HG03159 (cell line): Measurements from ENCODE around the gene TIMM10.

Experiments
- ATAC-seq: cut with Tn5 transposase; IDR thresholded peaks from one replicate; pipeline ENCODE4 v1.9.1; 2021; ENCODE audit warnings: mild to moderate bottlenecking, moderate library complexity; ENCODE audit not compliant: unreplicated experiment

Gene TIMM10, protein sequence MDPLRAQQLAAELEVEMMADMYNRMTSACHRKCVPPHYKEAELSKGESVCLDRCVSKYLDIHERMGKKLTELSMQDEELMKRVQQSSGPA

DNA sequence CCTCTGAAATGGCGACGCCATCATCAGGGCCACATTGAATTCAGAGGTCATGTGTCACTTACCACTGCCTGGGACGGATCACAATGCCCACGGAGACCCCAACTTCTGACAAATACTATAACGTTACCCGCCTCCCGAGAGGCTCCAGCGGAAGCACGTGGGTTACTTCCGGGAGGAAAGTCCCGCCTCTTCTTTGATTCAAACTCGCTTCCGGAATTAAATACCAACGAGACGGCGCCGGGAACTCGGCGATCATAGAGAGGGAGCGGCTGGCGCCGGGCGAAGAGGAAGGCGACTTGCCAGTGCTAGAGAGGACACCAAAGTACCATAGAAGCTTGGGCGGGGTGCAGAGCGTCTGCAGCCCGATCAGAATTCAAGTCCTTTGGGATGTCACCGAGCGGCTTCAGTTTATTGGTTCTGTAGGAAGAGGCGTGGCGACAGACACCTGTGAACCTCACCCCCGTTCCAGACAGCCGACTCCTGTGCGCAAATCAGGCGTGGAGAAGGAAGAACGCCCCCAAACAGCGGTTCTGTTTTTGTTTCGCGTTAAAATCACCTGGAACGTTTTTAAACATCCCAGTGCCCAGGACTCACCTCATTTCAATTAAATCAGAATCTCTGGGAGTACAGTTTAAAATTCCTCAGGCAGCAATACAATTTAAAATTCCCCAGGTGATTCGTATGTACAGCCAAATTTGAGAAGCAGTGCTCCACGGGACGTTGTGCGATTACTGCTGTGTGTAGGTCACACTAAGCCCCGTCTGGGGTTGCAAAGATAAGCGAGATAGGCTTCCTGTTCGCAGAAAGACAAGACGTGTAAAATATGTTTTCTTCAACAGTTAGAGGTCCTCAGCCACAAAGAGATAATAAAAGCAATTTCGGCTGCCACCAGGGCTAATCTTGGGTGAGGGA is at the start of gene TIMM10:
TSS of gene TIMM10 (minus strand) at position 159 of the 912 bp plus-strand sequence. CDS start 565 bp downstream, outside the sequence.
- peak; percentile 96 for ATAC-seq

DNA sequence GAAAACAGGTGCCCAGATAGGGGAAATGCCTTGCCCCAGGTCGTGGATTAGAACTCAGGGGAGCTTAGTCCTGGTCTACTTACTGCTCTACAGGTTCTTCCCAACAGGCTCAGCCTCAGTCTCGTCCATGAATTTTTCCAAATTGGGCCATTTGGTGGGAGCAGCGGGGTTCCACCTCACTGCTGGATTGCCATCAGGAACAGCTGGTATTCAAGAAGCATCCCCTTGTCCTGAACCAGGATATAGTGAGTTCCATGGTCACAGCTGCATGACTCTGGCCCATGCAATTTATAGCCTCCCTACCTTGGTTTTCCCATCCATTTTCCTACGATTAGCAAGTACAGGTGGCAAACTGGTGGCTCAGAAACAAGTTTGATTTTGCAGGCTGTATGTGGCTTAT is 43.5 kb upstream of the TIMM10 start:
- ATAC-seq, result no peak

DNA sequence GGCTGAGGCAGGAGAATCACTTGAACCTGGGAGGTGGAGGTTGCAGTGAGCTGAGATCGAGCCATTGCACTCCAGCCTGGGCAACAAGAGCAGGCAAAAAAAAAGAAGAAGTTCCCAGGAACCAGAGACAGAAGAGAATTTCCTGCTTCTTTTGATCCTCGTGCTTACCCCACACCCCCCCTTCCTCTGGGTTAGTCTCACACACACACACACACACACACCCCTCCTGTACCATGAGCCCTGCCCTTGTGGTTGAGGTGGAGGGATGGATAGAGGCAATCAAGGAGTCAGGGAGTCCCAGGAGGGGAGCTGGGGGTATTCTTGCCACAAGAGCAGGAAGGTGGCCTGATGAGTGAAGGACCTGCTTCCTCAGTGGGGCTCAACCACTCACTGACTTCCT is 41.1 kb upstream of the TIMM10 start:
- no peak for ATAC-seq

- peak; percentile 2 for ATAC-seq
Measured at GRCh38 chr11:57568330-57568766, 37.8 kb upstream of the TIMM10 start.

DNA sequence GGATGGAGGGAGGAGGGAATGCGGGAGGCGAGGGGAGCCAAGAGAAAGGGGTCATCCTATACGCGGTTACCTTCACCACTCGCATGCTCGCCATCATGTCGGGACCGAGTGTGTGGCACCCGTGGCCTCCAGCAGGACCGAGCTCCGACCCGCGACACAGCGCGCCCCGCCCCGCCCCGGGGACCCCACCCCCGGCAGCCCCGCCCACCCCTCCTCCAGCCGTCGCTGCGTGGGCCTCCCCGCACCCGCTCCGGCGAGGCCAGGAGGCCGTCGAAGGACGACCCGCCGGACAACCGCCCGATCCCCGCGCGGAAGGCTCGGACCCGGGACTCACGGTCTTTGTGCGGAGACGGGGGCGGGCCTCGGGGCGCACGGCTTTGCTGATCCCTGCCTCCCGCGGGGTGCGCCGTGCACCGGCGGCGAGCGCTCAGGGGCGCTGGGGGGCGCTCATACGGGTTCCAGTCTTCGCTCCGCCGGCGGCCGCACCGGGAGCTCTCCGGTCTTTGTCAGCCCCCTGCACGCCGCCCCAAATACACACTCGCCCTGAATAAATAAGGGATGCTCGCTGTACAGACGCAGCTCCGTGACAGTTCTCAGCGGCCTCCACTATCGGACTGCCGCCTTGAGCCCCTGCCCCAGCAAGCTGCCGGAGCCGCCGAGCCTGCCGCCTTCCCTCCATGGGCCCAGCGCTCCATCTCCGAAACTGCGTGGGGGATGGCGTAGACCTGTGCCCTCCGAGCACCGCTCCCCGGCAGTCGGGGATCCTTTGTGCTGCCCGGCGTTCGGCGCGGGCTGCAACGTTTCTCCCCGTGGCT is 37.2 kb upstream of the TIMM10 start, which contains the start of gene UBE2L6:
TSS of gene UBE2L6 (minus strand) at position 158 of the 815 bp plus-strand sequence. CDS start at position 97, 61 bp downstream.
- peak; percentile 73 for ATAC-seq

DNA sequence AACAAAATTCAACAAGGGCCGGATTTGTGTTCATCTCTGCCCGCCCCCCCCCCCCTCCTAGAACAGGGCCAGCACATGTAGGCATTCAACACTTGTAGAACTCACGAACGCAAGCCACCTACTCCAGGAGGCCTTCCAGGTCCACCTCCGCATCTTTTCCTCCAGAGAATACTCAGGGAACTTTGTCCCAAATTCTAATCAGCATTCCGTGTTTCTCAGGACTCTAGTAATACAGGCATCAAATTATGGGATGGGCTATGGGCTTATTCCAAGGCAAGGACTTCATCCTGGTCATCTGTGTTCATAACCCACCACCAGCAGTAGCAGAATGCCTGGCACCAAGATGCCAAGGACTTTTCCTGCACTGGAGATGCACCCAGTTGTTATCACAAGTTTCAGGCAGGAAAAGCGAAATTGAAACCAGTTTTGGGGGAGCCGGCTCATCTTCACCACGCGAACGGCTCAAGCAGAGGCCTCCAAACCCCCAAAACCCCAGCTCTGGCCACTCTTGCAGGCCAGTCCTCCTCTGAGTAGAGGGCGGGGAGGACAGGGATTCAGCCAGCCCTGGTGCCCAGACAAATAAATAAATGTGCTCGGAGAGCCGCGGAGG is 36.5 kb upstream of the TIMM10 start:
- ATAC-seq, result peak; percentile 1

DNA sequence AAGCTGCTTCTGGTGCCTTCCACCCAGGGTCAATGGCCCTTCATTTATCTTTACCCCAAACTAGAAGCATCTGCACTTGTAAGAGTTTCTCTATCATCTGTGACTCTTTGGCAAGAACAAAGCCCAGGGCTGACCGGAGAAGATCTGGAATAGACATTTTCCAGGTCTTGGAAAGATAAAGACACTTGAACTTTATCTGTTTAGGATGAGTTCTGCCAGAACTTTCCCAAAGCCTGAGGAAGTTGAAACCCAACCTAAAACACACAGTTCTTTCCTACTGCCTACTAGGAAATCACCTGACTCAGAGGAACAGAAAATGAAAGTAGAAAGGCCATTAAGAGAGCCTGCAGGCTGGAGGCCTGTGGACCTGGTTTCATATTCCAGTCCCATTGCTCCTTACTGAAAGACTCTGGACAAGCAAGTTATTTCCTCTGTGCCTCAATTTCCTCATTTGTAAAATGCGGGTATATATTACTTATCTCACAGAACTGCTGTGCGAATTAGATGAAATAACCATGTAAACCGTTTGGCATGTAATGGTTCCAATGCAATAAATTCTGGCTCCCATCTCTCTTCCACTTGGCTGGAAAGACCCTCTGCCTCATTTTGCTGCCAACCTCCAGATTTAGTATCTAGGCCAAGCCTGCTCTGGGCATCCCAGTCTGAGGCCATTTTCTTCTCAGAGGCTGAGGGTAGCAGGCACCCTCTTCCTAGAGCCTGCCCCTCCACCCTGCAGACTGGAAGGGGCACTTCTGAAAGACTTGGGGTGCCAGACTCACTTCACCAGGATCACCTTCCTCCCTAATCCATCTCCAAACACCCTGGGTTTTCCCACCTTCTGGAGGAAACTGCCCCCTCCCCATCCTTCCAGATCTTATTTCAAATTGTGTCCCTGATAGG is 35.7 kb upstream of the TIMM10 start:
- peak; percentile 60 for ATAC-seq

DNA sequence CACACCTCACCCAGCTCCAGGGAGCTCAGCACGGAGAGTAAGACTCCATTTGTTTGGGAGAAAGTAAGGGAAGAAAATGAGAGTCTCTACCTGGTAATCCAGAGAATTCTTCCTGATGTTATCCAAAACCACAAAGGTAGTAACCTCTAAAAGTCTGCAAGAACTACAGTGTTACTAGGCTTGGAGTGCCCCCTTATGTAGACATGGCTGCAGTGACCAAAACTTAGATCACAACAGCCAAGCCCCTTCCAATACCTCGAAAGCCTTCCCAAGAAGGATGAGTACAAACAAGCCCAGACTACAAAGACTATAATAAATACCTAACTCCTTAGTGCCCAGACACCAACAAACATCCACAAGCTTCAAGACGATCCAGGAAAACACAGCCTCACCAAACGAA is 32.0 kb upstream of the TIMM10 start:
- no peak for ATAC-seq

- no peak for ATAC-seq
Measured at GRCh38 chr11:57560146-57560545, 29.6 kb upstream of the TIMM10 start.

DNA sequence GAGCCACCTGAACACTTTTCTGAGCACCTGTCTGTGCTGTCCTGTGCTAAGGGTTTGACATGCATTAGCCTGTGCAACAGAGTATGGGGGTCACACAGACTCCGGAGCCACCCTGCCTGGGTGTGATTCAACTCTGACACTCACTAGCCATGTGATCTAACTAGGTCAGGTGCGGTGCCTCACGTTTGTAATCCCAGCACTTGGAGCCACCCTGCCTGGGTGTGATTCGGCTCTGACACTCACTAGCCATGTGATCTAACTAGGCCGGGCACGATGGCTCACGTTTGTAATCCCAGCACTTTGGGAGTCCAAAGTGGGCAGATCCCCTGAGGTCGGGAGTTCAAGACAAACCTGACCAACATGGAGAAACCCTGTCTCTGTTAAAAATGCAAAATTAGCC is 25.5 kb upstream of the TIMM10 start:
- ATAC-seq, result no peak

DNA sequence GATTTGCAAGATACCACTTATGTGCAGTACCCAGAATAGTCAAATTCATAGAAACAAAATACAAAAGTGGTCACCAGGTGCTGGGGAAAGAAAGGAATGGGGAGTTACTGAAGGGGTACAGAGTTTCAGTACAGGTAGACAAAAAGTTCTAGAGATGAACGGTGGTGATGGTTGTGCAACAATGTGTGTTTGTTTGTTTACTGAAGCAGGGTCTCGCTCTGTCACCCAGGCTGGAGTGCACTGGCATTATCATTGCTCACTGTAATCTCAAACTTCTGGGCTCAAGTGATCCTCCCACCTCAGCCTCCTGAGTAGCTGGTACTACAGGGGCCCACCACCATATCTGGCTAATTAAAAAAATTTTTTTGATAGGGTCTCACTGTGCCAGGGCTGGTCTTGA is 24.8 kb upstream of the TIMM10 start:
- no peak for ATAC-seq

DNA sequence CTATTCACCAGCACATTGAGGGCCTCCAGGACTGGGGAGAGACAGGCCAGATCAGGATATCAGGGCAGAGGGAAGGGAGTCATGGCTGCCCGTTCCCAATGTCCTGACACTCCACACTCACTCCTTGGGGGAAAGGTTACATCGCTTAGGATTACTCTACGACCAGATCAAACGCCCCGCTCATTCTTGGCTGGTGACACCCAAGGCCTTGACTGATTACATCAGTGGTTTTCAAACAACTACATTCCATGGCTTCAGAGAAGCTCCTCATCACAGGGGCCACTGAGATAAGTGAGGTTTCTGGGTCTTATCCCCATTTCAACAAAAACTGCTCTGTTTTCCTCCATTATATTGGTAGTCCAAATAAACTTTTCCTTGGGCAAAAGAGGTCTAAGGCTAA is 21.9 kb upstream of the TIMM10 start:
- no peak for ATAC-seq

DNA sequence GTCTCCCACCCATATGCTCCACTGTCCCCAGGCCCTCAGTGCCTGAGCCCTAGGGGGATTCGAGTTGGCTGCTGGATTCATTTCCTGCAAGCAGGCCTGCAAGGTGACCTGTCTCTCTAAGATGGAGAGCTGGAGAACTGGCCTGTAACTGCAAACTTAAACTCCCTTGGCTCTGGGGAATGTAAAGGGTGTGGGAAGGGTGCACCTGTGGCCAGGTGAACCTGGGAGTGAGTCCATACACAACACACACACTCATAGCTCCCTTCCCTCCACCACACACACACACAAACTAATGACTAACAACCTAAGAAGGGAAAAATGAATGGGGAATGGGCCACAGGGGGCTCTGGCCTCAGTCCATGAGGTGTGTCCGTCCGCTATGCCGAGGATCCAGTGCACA is 21.4 kb upstream of the TIMM10 start:
- ATAC-seq, result no peak

GRCh38 chr11:57549983-57550382 is 19.4 kb upstream of the TIMM10 start:
- ATAC-seq, result no peak

DNA sequence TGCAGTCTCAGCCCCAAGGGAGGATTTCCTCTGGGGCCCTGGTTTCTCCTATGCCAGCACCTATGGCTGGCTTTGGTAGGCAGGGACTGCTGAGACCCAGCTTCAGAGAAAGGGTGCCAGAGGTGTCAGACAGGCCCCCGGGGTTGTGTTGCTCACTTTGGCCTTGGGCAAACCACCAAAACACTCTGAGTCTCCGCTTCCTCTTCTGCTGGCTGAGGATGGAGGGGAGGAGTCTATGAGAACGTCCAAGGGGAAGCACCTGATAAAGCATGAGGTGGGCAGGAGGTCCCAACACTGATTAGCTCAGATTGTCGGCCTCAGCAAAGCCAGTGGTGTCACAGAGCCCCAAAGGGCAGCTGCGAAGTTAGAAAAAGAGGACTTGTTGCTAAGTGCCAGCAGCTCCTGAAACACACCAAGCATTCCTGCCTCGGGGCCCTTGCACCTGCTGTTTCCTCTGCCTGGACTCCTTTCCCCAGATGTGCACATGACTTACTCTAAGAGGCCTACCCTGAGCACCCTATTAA is 17.4 kb upstream of the TIMM10 start:
- peak; percentile 92 for ATAC-seq

DNA sequence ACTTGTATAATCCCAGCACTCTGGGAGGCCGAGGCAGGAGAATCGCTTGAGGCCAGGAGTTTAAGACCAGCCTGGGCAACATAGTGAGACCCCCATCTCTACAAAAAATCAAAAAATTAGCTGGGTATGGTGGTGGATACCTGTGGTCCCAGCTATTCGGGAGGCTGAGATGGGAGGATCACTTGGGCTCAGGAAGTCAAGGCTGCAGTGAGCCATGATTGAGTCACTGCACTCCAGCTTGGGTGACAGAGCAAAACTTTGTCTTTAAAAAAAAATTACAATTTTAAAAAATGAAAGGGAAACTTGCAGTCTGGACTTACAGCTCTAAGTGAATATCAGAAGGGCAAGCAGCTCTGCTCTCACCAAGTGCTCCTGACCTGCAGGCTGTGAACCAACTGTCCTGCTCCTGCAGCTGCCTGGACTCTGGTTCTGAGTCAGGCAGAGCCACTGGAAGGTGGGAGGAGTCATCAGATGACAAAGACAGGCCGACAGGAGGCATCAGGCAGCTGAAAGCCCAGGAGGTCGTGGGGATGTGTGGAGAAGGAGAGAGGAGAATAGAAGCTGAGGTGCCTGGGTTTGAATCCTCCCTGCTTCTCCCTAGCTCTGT is 16.4 kb upstream of the TIMM10 start:
- ATAC-seq, result peak; percentile 50

GRCh38 chr11:57546451-57546850 is 15.9 kb upstream of the TIMM10 start:
- no peak for ATAC-seq

GRCh38 chr11:57545883-57546282 is 15.3 kb upstream of the TIMM10 start:
- ATAC-seq, result no peak

- ATAC-seq, result no peak
Measured at GRCh38 chr11:57544566-57544965, 14.0 kb upstream of the TIMM10 start.
